IMR-90 (cell line): ENCODE data around the gene TCERG1L. TPM values are rescaled to one million over a fixed set of nuclear protein-coding genes. Genes with fewer than 3 reads are reported as not detected.

ENCODE experiments used
- ATAC-seq: fragments of 200-7000 bp; cut with Tn5 transposase; 2 replicates; pipeline ENCODE4 v1.9.1; 2020; ENCODE audit warnings: low read depth, mild to moderate bottlenecking, moderate library complexity
- BruUV-seq: library from RNA; stranded (reverse); fragments of 400-500 nt; replicated peaks from 2 replicates; lab custom pipeline; 2021; lab: Mats Ljungman, UMichigan
- CTCF ChIA-PET: fragments of 300-600 bp; formaldehyde crosslinking; extraction: SDS; loops from one replicate; lab custom pipeline; 2021; ENCODE audit warnings: antibody characterized with exemption; lab: Yijun Ruan, JAX
- POLR2A ChIA-PET: fragments of 300-600 bp; sonication (Branson Sonifier 250); formaldehyde crosslinking; loops from one replicate; lab custom pipeline; 2022; ENCODE audit warnings: antibody characterized with exemption; ENCODE audit not compliant: unreplicated experiment; lab: Charles Lee
- DNase-seq: peaks from one replicate; pipeline ENCODE4 v3.0.0; 2013
- H2AFZ ChIP-seq: replicated peaks from 2 replicates; pipeline ENCODE3; 2013; ENCODE audit warnings: low read length, mild to moderate bottlenecking; ENCODE audit not compliant: poor library complexity
- H2AK5ac ChIP-seq: 2 replicates; pipeline ENCODE4 v1.6.1; 2013; ENCODE audit warnings: low read depth, low read length, inconsistent platforms
- H2AK9ac ChIP-seq: replicated peaks from 2 replicates; pipeline ENCODE3; 2013; ENCODE audit warnings: mild to moderate bottlenecking, low read depth, low read length, moderate library complexity; ENCODE audit not compliant: poor library complexity
- H2BK120ac ChIP-seq: 2 replicates; pipeline ENCODE4 v1.6.1; 2013; ENCODE audit warnings: low read depth, low read length, inconsistent platforms
- H2BK15ac ChIP-seq: 3 replicates; pipeline ENCODE4 v1.6.1; 2013; ENCODE audit warnings: low read depth, low read length, inconsistent platforms
- H2BK20ac ChIP-seq: 2 replicates; pipeline ENCODE4 v1.6.1; 2013; ENCODE audit warnings: low read depth, mild to moderate bottlenecking, inconsistent platforms, low read length, moderate library complexity
- H2BK5ac ChIP-seq: 2 replicates; pipeline ENCODE4 v1.6.1; 2013; ENCODE audit warnings: mild to moderate bottlenecking, low read depth, low read length, inconsistent platforms; ENCODE audit not compliant: poor library complexity, severe bottlenecking
- H3K14ac ChIP-seq: replicated peaks from 2 replicates; pipeline ENCODE4 v1.6.1; 2013; ENCODE audit warnings: low read depth, low read length, inconsistent platforms
- H3K18ac ChIP-seq: 2 replicates; pipeline ENCODE4 v1.6.1; 2013; ENCODE audit warnings: low read depth, low read length, control low read depth
- H3K23ac ChIP-seq: 2 replicates; pipeline ENCODE4 v1.6.1; 2013; ENCODE audit warnings: low read depth, low read length, inconsistent platforms
- H3K27ac ChIP-seq: 2 replicates; pipeline ENCODE4 v1.5.1; 2013; ENCODE audit warnings: mild to moderate bottlenecking, control low read depth, low read length; ENCODE audit not compliant: insufficient read depth
- H3K27me3 ChIP-seq: 2 replicates; pipeline ENCODE4 v1.6.1; 2013; ENCODE audit warnings: low read length; ENCODE audit not compliant: control insufficient read depth, insufficient read depth
- H3K36me3 ChIP-seq: 2 replicates; pipeline ENCODE4 v1.6.1; 2013; ENCODE audit warnings: low read length, mixed read lengths; ENCODE audit not compliant: control insufficient read depth, insufficient read depth
- H3K4ac ChIP-seq: 2 replicates; pipeline ENCODE4 v1.6.1; 2013; ENCODE audit warnings: low read depth, low read length, inconsistent platforms
- H3K4me1 ChIP-seq: 2 replicates; pipeline ENCODE4 v1.6.1; 2013; ENCODE audit warnings: low read length, mixed read lengths; ENCODE audit not compliant: control insufficient read depth, insufficient read depth
- H3K4me2 ChIP-seq: 2 replicates; pipeline ENCODE4 v1.6.1; 2013; ENCODE audit warnings: low read depth, mild to moderate bottlenecking, control low read depth, low read length, moderate library complexity
- H3K4me3 ChIP-seq: 2 replicates; pipeline ENCODE4 v1.5.1; 2013; ENCODE audit warnings: low read depth, mild to moderate bottlenecking, control low read depth, low read length, moderate library complexity; ENCODE audit not compliant: insufficient read depth
- H3K56ac ChIP-seq: 2 replicates; pipeline ENCODE4 v1.6.1; 2013; ENCODE audit warnings: low read length, inconsistent platforms; ENCODE audit not compliant: insufficient read depth; ENCODE audit errors: extremely low read depth
- H3K79me1 ChIP-seq, 2 experiments: 2 replicates each; pipeline ENCODE4 v1.6.1; 2013; ENCODE audit warnings: low read length in 2 of 2, inconsistent platforms in 1 of 2, low read depth in 1 of 2
- H3K9ac ChIP-seq: 2 replicates; pipeline ENCODE4 v1.6.1; 2013; ENCODE audit warnings: low read depth, low read length, control low read depth
- H3K9me1 ChIP-seq: 2 replicates; pipeline ENCODE4 v1.6.1; 2013; ENCODE audit warnings: low read length, inconsistent platforms; ENCODE audit not compliant: insufficient read depth
- H3K9me3 ChIP-seq: 2 replicates; pipeline ENCODE4 v1.6.1; 2013; ENCODE audit warnings: low read length; ENCODE audit not compliant: control insufficient read depth, insufficient read depth
- H4K20me1 ChIP-seq: 2 replicates; pipeline ENCODE4 v1.6.1; 2013; ENCODE audit warnings: low read length, inconsistent platforms; ENCODE audit not compliant: insufficient read depth
- H4K5ac ChIP-seq: 2 replicates; pipeline ENCODE4 v1.6.1; 2013; ENCODE audit warnings: mild to moderate bottlenecking, low read depth, low read length, control low read depth
- H4K8ac ChIP-seq, 2 experiments: 2 replicates each; pipeline ENCODE4 v1.6.1; 2013; ENCODE audit warnings: low read depth in 2 of 2, low read length in 2 of 2, control low read depth in 1 of 2, inconsistent platforms in 1 of 2
- H4K91ac ChIP-seq: 2 replicates; pipeline ENCODE4 v1.6.1; 2013; ENCODE audit warnings: low read depth, low read length, inconsistent platforms; ENCODE audit not compliant: insufficient read depth
- BHLHE40 ChIP-seq: fragments of 150-350 bp; IDR thresholded peaks from 2 replicates; pipeline ENCODE4 v1.6.1; 2016; ENCODE audit warnings: mild to moderate bottlenecking, low read depth, low read length
- CEBPB ChIP-seq: IDR thresholded peaks from 2 replicates; pipeline ENCODE4 v1.6.1; 2012; ENCODE audit warnings: low read depth, low read length, improper control_type of control experiment
- CHD1 ChIP-seq: IDR thresholded peaks from 2 replicates; pipeline ENCODE4 v1.6.1; 2012; ENCODE audit warnings: low read depth, low read length, improper control_type of control experiment
- FOS ChIP-seq: fragments of 150-350 bp; IDR thresholded peaks from 2 replicates; pipeline ENCODE4 v1.6.1; 2016; ENCODE audit warnings: low read depth, low read length
- MAFK ChIP-seq: IDR thresholded peaks from 2 replicates; pipeline ENCODE4 v1.6.1; 2012; ENCODE audit warnings: low read depth, low read length, improper control_type of control experiment
- MAZ ChIP-seq: IDR thresholded peaks from 2 replicates; pipeline ENCODE4 v1.6.1; 2012; ENCODE audit warnings: low read depth, mild to moderate bottlenecking, low read length, improper control_type of control experiment, moderate library complexity, borderline replicate concordance
- MXI1 ChIP-seq: IDR thresholded peaks from 2 replicates; pipeline ENCODE4 v1.6.1; 2012; ENCODE audit warnings: low read depth, mild to moderate bottlenecking, low read length, moderate library complexity, borderline replicate concordance
- NFE2L2 ChIP-seq: fragments of 150-350 bp; IDR thresholded peaks from 2 replicates; pipeline ENCODE4 v1.6.1; 2016; ENCODE audit warnings: low read depth, mild to moderate bottlenecking, low read length
- POLR2A ChIP-seq: IDR thresholded peaks from 2 replicates; pipeline ENCODE4 v1.6.1; 2012; ENCODE audit warnings: mild to moderate bottlenecking, low read depth, low read length
- RAD21 ChIP-seq: IDR thresholded peaks from 2 replicates; pipeline ENCODE4 v1.6.1; 2012; ENCODE audit warnings: low read length, improper control_type of control experiment
- RCOR1 ChIP-seq: IDR thresholded peaks from 2 replicates; pipeline ENCODE4 v1.6.1; 2012; ENCODE audit warnings: mild to moderate bottlenecking, low read length, improper control_type of control experiment; ENCODE audit not compliant: insufficient replicate concordance
- RFX5 ChIP-seq: IDR thresholded peaks from 2 replicates; pipeline ENCODE4 v1.8.0; 2012; ENCODE audit warnings: low read depth, mild to moderate bottlenecking, low read length, moderate library complexity
- SMC3 ChIP-seq: fragments of 150-350 bp; IDR thresholded peaks from 2 replicates; pipeline ENCODE4 v1.6.1; 2016; ENCODE audit warnings: low read depth, mild to moderate bottlenecking, antibody characterized with exemption, low read length, moderate library complexity
- USF2 ChIP-seq: fragments of 150-350 bp; IDR thresholded peaks from 2 replicates; pipeline ENCODE4 v1.6.1; 2017; ENCODE audit warnings: mild to moderate bottlenecking, antibody characterized with exemption, low read length, low read depth
- WGBS, 2 experiments: methylation state at CpG; one replicate each; pipeline versions ENCODE4 v1.1.5 to v1.1.7; 2013; ENCODE audit warnings: missing lambda C conversion rate in 2 of 2; ENCODE audit not compliant: insufficient read length in 1 of 2; ENCODE audit errors: extremely low coverage in 2 of 2; 5-methylcytosine and 5-hydroxymethylcytosine counted together
- dilution Hi-C: fragments of 300-500 bp; cut with HindIII; formaldehyde crosslinking; loops from one replicate; pipeline ENCODE4 v1.14.3; 2018; ENCODE audit warnings: low sequenced_read_pairs; ENCODE audit not compliant: unreplicated experiment
- in situ Hi-C: fragments of 300-500 bp; cut with MboI; formaldehyde crosslinking; loops from 3 replicates; pipeline ENCODE4 v1.14.3; 2019; ENCODE audit warnings: low sequenced_read_pairs, inconsistent platforms, mixed read lengths
- intact Hi-C: fragments of 100-400 bp; cut with micrococcal nuclease; formaldehyde crosslinking; loops from 2 replicates; pipeline ENCODE4 v1.10.0; 2022
- polyA plus RNA-seq, 3 experiments: library from polyadenylated mRNA; depleted of rRNA; stranded (reverse); fragments of >200 nt; gene quantifications; 2 replicates each; pipeline ENCODE4 v1.2.3, GENCODE V29; 2012; ENCODE audit warnings: low replicate concordance in 1 of 3
- total RNA-seq: library from RNA; depleted of rRNA; stranded (reverse); fragments of >200 nt; gene quantifications from 2 replicates; pipeline ENCODE4 v1.2.3, GENCODE V29; 2012
- TF ChIP-seq, protein P1 (sequence below): conservative IDR thresholded peaks from 2 replicates; pipeline ENCODE4 v1.5.1; 2012; ENCODE audit warnings: mild to moderate bottlenecking, low read depth, low read length, improper control_type of control experiment
- TF ChIP-seq, protein P2 (sequence below): fragments of 150-350 bp; IDR thresholded peaks from 2 replicates; pipeline ENCODE4 v1.6.1; 2016; ENCODE audit warnings: low read depth, mild to moderate bottlenecking, low read length, moderate library complexity, borderline replicate concordance

Gene TCERG1L
- total and polyA plus RNA-seq, 2 of the 4 experiments (the other 2 are of a cell fraction), result not detected

- no peaks in the 10 kb centered on the region for H4K20me1 ChIP-seq
- H2AK9ac ChIP-seq, result no peak overlapping the region
- H2BK20ac ChIP-seq, result no peak overlapping the region
- H3K14ac ChIP-seq, result no peak overlapping the region
- no peak overlapping the region for H3K18ac ChIP-seq
- no peak for DNase-seq
- no peaks in the 10 kb centered on the region for H3K36me3 ChIP-seq
- no peak overlapping the region for H3K23ac ChIP-seq
- H2AFZ ChIP-seq, result no peak overlapping the region
- H4K5ac ChIP-seq, result no peak overlapping the region
- no peaks in the 10 kb centered on the region for H3K79me1 ChIP-seq
- dilution Hi-C loops, result no loop called here
- no peak for ATAC-seq
- no peak overlapping the region for H3K4me3 ChIP-seq
- in situ Hi-C loops, result no loop called here
- no peak overlapping the region for H3K27ac ChIP-seq
- H3K9me3 ChIP-seq, result peaks cover 51% of the 10 kb centered on the region
- no peak overlapping the region for H3K4me2 ChIP-seq
- H3K9me1 ChIP-seq, result no peaks in the 10 kb centered on the region
- no peak for TF ChIP-seq CEBPB
- TF ChIP-seq MAZ, result no peak
- no peak for TF ChIP-seq SMC3
- TF ChIP-seq, protein P1, sequence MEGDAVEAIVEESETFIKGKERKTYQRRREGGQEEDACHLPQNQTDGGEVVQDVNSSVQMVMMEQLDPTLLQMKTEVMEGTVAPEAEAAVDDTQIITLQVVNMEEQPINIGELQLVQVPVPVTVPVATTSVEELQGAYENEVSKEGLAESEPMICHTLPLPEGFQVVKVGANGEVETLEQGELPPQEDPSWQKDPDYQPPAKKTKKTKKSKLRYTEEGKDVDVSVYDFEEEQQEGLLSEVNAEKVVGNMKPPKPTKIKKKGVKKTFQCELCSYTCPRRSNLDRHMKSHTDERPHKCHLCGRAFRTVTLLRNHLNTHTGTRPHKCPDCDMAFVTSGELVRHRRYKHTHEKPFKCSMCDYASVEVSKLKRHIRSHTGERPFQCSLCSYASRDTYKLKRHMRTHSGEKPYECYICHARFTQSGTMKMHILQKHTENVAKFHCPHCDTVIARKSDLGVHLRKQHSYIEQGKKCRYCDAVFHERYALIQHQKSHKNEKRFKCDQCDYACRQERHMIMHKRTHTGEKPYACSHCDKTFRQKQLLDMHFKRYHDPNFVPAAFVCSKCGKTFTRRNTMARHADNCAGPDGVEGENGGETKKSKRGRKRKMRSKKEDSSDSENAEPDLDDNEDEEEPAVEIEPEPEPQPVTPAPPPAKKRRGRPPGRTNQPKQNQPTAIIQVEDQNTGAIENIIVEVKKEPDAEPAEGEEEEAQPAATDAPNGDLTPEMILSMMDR, result no peak
- TF ChIP-seq FOS, result no peak
- TF ChIP-seq NFE2L2, result no peak
- TF ChIP-seq MXI1, result no peak
- TF ChIP-seq MAFK, result no peak
- no peak for TF ChIP-seq RAD21
- TF ChIP-seq BHLHE40, result no peak
- TF ChIP-seq RFX5, result no peak
- TF ChIP-seq USF2, result no peak
- no peak for TF ChIP-seq RCOR1
- TF ChIP-seq CHD1, result no peak
- TF ChIP-seq POLR2A, result no peak
- TF ChIP-seq, protein P2, sequence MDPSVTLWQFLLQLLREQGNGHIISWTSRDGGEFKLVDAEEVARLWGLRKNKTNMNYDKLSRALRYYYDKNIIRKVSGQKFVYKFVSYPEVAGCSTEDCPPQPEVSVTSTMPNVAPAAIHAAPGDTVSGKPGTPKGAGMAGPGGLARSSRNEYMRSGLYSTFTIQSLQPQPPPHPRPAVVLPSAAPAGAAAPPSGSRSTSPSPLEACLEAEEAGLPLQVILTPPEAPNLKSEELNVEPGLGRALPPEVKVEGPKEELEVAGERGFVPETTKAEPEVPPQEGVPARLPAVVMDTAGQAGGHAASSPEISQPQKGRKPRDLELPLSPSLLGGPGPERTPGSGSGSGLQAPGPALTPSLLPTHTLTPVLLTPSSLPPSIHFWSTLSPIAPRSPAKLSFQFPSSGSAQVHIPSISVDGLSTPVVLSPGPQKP, result no peak
- H4K91ac ChIP-seq, result no peak overlapping the region
- intact Hi-C loops, result no loop called here
- no peak overlapping the region for H3K56ac ChIP-seq
- ChIA-PET POLR2A (no interaction called here), CTCF (no interaction called here)
- H3K27me3 ChIP-seq, result no peaks in the 10 kb centered on the region
- WGBS, 2 experiments, result 70% methylated on average over 2 of the region's 6 CpGs; no CpG with 5 or more reads in 1 of the 2 experiments
- H3K4me1 ChIP-seq, result no peaks in the 10 kb centered on the region
- BruUV-seq, result no TSS peak
- no peak overlapping the region for H4K8ac ChIP-seq
- no peak overlapping the region for H2BK15ac ChIP-seq
- no peak overlapping the region for H2BK120ac ChIP-seq
- no peak overlapping the region for H3K9ac ChIP-seq
- H2BK5ac ChIP-seq, result no peak overlapping the region
- H2AK5ac ChIP-seq, result no peak overlapping the region
- no peak overlapping the region for H3K4ac ChIP-seq
These were observed 234.5 kb downstream of the TCERG1L start for GRCh38 chr10:131077031-131077430.
